GM21528 (cell line): ENCODE results near the gene C9orf43.
"Not testable (repeated sequence)": the region's sequence is repeated elsewhere in the genome, so short reads cannot be mapped to it uniquely, and the experiment has no call there.

Experiments used
- ATAC-seq: cut with Tn5 transposase; IDR thresholded peaks from one replicate; pipeline ENCODE4 v1.9.1; 2021; ENCODE audit warnings: mild to moderate bottlenecking, moderate library complexity; ENCODE audit not compliant: unreplicated experiment, low FRiP score

Gene C9orf43

DNA sequence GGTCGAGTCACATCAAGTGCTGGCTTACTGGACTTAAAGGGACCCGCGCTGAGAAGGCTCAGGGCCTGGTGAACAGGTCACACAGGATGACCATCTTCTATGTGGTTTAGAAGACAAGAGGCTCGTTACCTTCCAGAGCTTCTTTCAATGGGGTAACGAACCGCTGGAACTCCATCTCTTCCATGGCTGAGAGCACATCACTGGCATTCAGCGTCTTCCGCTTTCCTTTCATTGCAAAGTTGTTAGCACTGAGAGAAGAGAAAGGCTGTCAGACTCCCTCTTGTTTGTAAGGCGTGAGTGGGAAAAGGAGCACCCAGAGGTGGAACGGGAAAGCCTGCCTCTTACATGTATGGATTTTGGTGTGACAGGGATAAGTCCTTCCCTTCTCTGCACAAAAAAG lies 1.1 kb upstream of the C9orf43 start:
- no peak for ATAC-seq

DNA sequence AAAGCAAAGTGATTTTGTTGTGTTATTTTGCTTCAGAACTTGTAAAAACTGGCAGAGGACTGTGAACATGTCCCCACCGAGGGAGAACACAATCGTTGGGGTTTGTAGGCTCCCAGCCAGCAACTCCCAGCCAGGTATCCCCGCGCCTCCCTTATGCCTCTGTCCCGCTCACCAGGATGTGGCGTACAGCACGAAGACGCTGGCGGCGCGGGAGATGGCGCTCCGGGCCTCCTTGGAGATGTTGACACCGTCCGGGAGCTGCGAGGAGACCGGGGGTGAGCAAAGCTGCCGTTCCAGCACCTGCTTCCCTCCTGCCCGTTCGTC lies 702 bp upstream of the C9orf43 start:
- no peak for ATAC-seq

DNA sequence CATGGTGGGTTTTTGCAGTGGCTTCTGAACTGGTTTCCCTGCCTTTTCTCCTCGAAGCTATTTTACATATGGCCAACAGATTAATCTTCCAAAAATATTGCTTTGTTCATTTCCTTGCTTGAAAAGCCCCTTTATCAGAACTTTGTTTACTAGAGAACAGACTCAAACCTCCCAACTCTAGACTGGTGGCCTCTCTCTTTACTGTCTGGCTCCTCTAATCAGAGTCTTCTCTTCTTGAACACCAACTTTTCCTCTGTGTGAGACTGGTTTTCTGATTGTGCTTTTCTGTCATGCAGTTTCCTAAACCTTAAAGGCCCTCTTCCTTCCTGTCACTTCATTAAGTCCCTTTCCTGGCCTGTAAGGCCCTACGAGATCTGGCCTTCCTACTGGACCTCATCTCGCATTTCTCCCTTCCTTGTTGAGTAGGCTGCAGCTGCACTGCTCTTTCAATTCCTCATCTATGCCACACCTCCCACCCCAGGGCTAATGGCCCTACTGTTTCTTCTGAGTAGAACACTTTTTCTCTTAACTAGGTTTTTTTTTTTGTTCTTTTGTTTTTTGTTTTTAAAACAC lies 5.7 kb downstream of the C9orf43 start:
- peak; percentile 94 for ATAC-seq

DNA sequence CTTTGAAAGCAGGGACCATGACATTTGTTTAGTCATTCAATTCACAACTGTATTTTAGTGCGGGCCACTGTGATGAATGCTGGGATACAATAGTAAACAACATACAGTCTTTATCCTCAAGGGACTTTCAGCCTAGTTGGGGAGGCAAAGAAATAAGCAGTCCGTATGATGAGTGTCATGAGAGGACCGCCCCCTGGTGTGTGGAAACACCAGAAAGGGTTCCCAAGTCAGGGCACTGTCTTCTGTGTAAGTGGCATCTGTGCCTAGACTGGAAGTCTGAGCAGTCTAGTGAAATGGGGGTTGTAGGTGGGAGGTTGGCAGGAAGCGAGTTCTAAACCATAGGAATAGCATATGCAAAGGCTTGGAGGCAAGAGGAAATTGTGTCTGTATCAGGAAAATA lies 6.8 kb downstream of the C9orf43 start:
- no peak for ATAC-seq

DNA sequence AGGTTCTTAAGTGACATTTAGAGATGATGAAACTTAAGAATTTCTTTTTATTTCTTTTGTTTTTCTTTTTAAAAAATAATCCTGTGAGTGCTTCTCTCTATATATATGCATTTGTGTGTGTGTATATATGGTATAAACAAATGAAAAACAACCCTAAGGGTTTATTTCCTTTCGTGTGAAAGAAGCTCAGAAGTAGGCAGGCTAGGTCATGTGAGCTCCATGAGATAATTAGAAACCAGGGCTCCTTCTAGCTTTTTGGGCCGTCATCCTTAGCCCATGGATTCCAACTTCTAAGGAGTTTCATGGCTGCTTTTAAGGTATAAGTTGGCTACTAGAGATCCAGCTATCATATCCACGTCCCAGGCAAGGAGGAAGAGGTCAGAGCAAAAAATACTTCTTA lies 11.2 kb downstream of the C9orf43 start:
- no peak for ATAC-seq

DNA sequence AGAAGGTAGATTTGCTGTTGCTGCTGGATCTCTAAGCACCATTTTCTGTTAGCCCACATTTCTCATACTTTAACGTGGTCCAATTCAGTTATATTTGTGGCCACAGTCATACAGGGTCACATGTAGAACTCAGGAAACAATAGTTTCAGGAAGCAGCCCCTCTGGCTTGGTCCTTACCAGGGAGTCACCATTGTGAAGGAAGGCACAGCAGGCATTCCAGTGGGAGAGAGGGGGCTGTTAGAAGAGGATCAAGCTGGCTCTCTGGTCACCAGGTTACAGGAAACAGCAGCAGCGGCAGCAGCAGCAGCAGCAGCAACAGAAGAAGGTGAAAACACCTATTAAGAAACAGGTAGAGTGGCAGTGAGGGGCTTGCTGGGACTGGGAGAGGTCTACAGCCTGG lies 14.5 kb downstream of the C9orf43 start:
- ATAC-seq: no peak

DNA sequence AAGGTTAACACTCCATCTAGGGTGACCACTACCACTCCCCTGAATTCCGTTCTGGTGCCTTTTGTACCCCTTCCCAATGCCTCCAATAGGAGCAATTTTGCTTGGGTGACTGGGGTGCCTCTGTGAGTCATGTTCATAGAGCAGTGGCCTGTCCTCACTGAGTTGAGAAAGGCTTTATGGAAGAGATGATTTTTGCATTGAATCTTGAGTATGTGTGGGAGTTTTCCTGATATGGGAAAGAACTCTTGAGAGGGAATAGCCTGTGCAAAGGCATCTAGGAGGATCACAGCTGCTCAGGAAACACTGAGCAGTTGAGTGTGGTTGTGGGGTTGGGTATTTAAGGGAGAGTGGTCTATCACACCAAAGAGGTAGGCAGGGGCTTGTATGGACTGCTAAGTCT lies 16.2 kb downstream of the C9orf43 start:
- no peak for ATAC-seq

DNA sequence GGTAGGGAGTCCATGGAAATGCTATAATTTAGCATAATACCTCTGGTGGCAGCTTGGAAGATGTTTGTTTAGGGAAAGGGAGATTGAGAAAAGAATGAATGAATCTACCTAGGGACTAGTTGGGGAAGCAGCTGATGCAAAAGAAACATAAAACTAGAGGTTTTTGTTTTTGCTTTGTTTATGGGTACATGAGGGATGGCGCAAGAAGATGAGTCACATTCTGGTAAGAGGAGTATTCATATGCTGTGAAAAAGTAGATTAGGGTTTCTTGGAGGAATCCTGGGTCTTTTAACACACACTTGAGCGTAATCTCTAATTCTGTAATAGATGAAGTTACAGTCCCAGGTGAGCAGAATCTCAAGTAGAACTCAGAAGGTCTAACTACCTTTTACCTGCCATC lies 17.1 kb downstream of the C9orf43 start:
- no peak for ATAC-seq

DNA sequence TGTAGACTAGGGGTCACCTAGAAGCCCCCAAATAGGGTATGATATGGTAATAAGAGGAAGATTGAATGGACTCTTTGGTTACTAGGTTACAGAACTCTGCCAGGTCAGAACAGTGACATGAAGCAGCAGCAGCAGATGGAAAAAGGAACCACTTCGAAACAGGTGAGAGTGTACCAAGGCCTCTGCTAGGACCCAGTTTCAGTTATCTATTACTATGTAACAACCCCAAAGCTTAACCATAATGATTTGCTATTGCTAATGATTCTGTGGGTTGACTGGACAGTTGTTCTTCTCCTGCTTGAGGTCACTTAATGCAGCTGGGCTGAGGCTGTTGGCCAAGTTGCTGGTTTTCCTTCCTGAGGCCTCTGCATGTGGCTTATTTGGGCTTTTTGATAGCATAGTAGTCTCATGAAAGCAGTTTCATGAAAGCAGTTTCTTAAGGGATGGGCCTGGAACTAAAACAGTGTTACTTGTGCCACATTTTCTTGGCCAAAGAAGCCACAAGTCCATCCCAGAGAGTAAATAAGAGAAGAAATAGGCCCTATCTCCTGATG lies 17.6 kb downstream of the C9orf43 start:
- no peak for ATAC-seq

DNA sequence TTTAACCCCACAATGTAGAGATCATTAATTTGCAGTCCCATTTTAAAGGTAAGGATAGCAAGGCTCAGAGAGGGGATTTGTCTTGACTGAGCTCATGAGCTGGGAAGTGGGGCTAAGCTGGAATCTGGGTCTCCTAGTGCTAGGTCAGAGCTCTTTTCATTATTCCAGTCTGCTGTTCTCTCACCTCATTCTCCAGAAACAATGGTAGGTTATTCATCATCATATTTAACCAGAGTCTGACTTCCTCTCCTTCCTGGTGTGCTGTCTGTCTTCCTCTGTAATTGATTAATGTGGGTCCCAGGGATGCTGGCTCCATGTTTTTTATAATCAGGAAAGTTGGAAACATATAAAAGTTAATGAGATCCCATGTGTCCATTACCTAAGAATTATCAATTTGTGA lies 20.6 kb downstream of the C9orf43 start:
- ATAC-seq: no peak

DNA sequence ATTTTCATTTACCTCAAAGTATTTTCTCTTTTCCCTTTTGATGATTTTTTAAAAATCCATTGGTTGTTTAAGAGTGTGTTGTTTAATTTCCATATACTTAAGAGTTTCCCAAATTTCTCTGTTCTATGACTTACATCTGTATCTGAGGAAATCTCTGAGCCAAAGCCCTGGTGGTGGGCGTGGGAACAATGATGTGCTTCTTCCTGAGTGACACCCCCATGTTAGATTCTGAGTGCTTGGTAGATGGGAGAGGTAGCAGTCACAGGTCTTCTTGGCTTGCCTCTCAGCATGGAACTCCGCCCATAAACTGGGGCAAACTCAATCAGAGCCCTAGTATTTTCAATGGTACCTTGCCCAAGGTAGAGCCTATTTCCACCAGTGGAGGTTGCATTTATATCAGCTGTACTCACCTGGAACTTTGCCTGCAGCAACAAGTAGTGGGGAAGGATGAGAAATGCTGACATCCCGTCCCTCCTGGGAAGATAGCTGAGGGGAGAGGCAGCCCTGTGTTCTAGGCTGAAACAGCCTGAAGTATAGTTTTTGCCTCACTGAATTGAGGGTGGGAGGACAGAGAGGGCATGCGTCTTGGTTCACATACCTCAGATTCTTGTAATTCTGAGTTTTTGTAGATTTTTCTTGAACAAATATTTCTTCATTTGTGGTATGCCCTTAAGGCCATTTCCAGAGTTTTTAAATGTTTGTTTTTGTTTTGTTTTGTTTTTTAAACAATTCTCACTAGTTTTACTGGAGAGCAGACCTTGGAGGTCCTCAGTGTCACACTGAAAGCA lies 26.4 kb downstream of the C9orf43 start:
- no peak for ATAC-seq

DNA sequence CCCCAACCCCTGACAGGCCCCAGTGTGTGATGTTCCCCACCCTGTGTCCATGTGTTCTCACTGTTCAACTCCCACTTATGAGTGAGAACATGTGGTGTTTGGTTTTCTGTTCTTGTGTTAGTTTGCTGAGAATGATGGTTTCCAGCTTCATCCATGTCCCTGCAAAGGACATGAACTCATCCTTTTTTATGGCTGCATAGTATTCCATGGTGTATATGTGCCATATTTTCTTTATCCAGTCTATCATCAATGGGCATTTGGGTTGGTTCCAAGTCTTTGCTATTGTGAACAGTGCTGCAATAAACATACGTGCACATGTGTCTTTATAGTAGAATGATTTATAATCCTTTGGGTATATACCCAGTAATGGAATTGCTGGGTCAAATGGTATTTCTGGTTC lies 27.2 kb downstream of the C9orf43 start:
- ATAC-seq: not testable (repeated sequence)

DNA sequence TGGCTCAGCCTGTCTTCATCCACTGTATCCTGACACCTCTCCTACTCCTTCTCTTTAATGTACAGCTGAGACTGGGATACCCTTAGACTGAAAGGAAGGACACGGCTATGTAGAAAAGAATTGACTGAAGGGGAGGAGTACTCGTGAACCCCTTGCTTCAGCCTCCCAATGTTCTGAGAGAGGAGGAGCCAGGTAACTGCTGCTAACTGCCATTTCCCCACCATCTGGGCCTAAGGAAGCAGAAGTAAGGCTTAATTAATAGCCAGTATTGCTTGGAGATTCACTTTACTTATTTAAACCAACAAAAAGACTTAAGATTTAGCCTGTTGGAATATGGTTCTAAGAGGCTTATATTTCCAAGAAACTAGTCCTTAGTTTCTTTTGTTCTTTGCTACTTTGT lies 34.2 kb downstream of the C9orf43 start:
- no peak for ATAC-seq

DNA sequence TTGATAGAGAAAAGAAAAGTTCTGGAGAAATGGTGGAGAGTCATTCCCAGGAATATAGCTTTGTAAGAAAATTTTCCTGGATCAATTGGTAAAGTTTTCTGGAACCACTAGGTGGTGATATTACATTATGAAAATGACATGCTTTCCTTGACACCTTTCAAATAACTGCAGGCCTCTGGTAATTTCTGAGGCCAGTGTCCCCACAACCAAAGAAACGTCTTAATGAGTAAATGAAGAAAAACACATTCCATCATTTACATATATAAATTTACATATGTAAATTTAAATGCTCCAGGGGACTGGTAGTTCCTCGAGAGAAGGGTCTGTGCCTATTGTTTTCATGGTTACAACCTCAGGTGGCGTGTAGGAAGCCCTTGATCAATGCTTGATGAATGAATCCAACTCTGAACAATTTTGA lies 35.8 kb downstream of the C9orf43 start:
- no peak for ATAC-seq

DNA sequence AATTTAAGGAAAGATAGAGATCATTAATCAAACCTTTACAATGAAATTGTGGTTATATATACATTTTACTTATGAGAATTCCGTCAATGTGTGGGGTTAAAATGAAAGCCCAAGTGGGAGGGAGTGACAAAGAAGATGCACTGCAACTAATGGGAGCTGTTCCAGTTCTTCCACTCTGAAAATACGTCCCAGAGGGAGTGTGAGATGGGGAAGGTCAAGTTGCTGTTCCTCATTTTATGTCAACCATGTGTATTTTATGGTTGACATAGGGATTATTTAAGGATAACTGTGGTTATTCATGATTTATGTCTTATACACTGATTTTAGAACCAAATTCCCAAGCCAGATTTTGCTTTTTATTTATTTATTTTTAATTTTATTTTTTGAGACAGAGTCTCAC lies 38.8 kb downstream of the C9orf43 start:
- no peak for ATAC-seq

DNA sequence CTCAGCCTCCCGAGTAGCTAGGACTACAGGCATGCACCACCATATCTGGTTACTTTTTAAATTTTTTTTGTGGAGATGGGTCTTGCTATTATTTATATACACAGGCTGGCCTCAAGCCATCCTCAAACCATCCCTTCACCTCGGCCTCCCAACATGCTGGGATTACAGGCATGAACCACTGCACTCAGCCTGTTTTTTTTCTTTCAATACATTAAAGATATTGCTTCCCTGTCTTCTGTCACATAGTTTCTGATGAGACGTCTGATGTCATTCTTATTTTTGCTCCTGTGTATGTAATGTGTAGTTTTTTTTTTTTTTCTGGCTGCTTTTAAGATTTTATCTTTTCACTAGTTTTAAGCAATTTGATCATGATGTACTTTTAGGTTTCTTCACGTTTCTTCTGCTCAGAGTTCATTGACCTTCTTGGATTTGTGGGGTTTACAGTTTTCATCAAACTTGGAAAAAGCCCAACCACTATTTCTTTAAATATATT lies 41.6 kb downstream of the C9orf43 start:
- no peak for ATAC-seq

DNA sequence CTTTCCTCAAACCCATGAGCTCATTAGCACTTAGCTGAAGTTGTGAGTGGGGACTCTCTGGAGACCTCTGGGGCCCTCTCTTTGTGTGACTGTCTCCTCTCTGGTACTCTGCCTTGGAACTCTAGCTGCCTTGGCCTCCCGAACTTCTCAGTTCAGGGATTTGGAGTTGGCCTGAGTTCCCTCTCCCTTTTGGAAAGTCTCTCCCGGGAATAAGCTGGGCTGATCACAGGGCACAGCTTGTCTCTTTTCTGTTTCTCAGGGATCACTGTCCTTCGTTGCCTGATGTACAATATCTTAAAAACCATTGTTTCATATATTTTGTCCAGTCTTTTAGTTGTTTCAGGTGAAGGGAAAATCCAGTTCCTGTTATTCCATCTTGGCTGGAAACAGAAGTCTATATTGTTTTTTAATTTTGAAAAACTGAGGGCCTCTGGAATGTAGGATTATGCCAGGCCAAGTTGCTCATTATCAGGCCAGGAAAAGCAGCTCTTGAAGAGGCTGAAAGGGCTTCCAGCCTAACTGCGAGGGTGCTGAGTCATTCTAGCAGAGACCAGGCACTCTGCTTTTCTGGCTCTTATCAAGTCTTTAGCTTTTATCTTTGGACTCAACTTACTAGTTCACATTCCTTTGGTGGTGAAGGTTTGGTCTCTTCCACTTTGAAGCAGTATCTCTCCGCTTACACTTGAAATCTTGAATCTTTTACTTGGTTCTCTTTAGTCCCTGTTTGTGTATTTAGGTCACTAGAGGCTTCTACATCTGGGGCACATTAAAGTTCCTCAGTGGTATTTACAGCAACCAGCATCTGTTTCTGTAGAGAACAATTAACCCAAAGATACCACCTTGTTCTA lies 44.6 kb downstream of the C9orf43 start:
- ATAC-seq: no peak

DNA sequence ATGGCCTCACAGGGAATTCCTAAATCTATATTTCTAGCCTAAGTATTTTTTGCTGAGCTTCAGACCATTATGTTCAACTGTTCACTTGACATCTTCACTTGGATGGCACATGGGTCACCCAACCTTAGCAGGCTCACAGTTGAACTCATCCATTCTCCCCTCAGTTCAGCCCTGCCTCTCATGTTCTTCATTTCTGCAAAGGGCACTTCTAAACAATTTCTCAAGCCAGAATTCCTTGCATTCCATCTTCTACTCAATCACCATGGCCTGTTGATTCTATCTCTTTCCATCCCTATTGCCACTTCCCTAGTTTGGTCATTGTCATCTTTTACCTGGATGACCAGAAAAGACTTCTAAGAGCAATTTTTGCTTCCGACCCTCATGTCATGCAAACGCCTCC lies 45.7 kb downstream of the C9orf43 start:
- no peak for ATAC-seq

DNA sequence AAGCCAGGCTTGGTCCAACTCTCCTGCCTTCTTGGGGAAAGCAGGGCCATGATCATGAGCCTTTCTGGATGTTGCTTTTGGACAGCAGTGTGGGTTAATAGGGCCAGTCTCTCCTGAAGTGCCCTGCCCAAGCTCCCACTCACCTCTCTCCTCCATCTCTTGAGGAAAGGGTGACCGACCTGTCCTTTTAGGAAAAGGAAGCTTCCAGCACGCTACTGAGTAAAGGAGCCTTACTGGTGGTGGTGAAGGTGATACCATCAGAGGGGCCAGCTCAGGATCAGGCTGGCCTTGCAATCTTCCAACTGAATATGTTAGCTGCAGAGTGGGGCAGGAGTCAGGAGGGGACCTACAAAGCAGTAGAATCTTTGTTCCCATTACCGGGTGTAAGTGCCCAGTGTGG lies 50.7 kb downstream of the C9orf43 start:
- ATAC-seq: no peak

DNA sequence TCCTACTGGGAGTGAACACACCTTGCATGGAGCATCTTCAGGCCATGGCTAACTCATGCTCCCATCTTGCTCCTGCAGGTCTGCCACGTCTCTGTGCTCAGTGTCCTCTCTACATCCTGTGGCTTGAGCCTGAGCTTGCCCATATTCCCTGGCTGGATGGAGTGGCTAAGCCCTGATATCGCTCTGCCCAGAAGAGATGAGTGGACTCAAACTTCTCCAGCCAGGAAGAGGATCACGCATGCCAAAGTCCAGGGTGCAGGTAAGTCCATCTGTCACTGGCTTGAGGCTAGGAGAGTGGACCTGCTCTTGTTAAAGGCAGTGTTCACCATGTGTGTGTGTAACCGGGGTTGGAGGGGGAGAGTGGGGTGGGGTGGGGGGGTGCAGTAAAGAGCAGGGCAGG lies 51.4 kb downstream of the C9orf43 start:
- no peak for ATAC-seq

DNA sequence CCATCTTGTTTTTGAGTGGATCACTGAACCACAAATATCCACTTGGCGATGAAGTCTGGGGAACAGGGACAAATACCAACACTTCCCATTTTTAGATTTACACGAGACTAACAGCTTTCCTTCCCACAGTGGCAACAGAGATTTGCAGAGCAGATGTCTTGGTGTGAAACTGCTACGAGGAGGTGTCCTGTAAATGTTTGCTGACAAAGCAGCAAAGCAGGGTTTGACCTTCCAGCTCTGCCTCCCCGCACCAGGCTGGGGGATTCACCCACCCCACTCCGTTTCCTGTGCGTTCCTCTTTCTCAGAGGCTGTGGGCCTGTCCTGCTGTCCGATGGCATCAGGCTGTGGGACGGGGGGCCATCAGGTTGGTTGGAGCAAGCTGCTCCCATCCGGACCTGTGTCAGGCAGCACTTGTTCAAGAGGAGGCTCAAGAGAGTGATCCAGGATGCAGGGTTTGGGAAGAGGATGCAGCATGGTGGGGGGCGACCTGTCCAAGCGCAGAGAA lies 52.3 kb downstream of the C9orf43 start:
- no peak for ATAC-seq
